Measurements from ENCODE around the gene ITPKC. TPM values are rescaled to one million over a fixed set of nuclear protein-coding genes. Genes with fewer than 3 reads are reported as not detected.
A peak's percentile ranks its signal among the peaks of the same experiment; 100 is the strongest.
"Not testable (repeated sequence)": the region's sequence is repeated elsewhere in the genome, so short reads cannot be mapped to it uniquely, and the experiment has no call there.

ITPKC gene
- total RNA-seq, 1 donor from 2014 or later, result 51.6 TPM

DNA sequence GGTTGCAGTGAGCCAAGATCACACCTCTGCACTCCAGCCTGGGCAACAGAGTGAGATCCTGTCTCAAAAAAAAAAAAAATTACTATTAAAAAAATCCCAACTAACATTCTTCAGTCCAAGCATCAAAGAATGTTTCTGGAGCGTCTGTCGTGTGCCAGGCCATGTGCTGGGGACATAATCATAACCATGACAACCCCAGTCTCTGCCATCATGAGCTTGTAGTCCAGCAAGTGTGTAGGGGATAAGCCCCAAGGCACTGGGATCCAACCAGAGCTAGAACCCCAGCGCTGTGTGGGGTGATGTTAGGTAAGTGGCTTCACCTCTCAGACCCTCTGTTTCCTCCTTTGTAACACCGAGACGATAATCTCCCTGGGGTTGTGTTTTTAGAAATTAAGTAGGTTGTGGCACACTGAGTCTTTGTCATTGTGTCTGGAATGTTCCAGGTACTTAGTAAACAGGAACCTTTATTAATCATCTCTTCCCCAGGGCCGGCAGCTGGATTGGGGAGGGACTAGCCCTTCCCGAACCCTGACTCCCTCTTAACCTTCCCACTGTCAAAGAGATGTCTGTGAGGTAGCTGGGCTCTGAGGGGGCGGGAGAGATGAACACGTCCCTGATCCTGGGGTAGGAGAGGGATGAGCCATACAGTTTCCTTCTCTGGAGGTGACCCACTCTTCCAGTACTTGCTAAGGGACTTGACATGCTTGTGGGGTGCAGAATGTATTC is 5.2 kb downstream of the ITPKC start:
- DNase-seq, result no peak
- TF ChIP-seq, protein P1, sequence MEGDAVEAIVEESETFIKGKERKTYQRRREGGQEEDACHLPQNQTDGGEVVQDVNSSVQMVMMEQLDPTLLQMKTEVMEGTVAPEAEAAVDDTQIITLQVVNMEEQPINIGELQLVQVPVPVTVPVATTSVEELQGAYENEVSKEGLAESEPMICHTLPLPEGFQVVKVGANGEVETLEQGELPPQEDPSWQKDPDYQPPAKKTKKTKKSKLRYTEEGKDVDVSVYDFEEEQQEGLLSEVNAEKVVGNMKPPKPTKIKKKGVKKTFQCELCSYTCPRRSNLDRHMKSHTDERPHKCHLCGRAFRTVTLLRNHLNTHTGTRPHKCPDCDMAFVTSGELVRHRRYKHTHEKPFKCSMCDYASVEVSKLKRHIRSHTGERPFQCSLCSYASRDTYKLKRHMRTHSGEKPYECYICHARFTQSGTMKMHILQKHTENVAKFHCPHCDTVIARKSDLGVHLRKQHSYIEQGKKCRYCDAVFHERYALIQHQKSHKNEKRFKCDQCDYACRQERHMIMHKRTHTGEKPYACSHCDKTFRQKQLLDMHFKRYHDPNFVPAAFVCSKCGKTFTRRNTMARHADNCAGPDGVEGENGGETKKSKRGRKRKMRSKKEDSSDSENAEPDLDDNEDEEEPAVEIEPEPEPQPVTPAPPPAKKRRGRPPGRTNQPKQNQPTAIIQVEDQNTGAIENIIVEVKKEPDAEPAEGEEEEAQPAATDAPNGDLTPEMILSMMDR (IDR thresholded peaks at IDR 0.05), result no peak
- Histone ChIP-seq H3K4me1 (peaks cover 45% of the 10 kb centered on the region), H3K36me3 (peaks cover 51% of the 10 kb centered on the region), H3K4me3 (peak overlapping the region; percentile 75), H3K27ac (peak overlapping the region; percentile 95), H3K27me3 (no peaks in the 10 kb centered on the region), H3K9me3 (no peaks in the 10 kb centered on the region)
- no peak for ATAC-seq
- intact Hi-C loops (cut with DNase I), result no loop called here

DNA sequence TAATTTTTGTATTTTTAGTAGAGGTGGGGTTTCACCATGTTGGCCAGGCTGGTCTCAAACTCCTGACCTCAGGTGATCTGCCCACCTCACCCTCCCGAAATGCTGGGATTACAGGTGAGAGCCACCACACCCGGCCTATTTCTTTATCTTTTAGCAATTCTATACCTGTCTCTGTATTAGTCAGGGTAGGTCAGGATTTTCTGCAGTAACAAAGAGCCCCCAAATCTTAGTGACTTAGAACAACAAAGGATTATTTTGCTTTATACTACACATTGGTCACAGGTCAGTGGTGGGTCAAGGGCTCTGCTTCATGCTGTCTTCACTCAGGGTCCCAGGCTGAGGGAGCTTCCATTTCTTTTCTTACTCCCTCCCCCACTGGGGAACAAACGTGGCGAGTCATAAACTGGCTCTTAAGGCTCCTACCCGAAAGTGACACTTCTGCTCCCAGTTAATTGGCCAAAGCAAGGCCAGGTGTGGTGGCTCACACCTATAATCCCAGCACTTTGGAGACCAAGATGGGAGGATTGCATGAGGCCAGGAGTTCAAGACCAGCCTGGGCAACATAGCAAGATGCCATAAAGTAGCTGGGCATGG is 6.8 kb downstream of the ITPKC start:
- Histone ChIP-seq H3K4me1 (peaks cover 45% of the 10 kb centered on the region), H3K9me3 (no peaks in the 10 kb centered on the region), H3K4me3 (no peak overlapping the region), H3K27ac (no peak overlapping the region), H3K36me3 (peaks cover 68% of the 10 kb centered on the region), H3K27me3 (no peaks in the 10 kb centered on the region)
- intact Hi-C loops (cut with DNase I), result no loop called here
- TF ChIP-seq, protein P1 (IDR thresholded peaks at IDR 0.05), result no peak
- DNase-seq (no peak), ATAC-seq (no peak)

DNA sequence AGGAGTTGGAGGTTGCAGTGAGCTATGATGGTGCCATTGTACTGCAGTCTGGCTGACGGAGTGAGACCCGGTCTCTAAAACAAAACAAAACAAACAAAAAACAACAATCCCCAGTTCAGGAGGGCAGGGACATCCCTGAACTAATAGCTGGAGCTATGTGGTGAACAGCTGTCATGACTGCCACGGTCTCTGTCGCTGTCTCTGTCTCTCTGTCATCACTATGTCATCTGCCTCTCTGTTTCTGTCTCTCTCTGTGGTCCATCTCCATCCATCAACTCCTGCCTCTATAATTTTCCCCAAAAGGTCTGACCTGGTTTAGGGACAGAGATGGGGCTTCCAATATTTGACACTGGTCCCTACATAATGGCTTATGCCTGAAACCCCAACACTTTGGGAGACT is 7.4 kb downstream of the ITPKC start:
- Histone ChIP-seq H3K27ac (no peak overlapping the region), H3K4me3 (no peak overlapping the region), H3K4me1 (peaks cover 45% of the 10 kb centered on the region), H3K27me3 (no peaks in the 10 kb centered on the region), H3K9me3 (no peaks in the 10 kb centered on the region), H3K36me3 (peaks cover 74% of the 10 kb centered on the region)
- no peak for DNase-seq
- ATAC-seq, result no peak
- intact Hi-C loops (cut with DNase I), result no loop called here
- TF ChIP-seq, protein P1 (IDR thresholded peaks at IDR 0.05), result no peak

DNA sequence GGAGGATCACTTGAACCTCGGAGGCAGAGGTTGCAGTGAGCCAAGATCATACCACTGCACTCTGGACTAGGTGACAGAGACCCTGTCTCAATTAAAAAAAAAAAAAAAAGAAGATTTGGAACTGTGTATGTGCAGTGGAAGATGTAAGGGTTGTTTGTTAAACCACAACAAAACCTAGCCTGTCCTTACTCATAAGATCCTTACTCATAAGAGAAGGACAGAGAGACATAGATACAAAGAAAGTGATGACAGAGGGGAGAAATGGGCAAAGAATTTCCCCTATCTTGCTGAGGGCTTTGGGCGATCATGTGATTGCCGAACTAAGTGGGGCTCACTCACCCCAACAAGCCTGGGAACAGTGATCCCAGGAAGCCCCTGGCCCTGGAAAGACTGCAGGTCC is 7.9 kb downstream of the ITPKC start:
- DNase-seq (no peak), ATAC-seq (no peak)
- Histone ChIP-seq H3K27ac (no peak overlapping the region), H3K36me3 (peaks cover 79% of the 10 kb centered on the region), H3K4me1 (peaks cover 40% of the 10 kb centered on the region), H3K9me3 (no peaks in the 10 kb centered on the region), H3K4me3 (no peak overlapping the region), H3K27me3 (no peaks in the 10 kb centered on the region)
- intact Hi-C loops (cut with DNase I), result no loop called here
- TF ChIP-seq, protein P1 (IDR thresholded peaks at IDR 0.05), result no peak

DNA sequence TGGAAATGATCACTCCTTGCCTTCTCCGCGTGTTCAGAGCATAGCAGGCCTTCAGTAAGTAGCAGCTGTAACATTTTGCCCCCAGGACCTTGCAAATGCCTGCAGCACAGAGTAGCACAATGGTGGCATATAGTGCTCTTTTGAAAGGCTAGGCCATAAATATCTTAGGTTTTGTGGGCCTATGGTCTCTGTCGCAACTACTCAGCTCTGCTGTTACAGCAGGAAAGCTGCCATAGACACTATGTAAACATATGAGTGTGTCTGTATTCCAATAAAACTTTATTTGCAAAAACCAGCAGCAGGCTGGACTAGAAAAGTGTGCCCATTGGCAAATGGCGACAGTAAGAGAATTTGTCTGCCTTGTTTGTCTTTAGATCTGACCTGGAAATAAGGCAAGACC is 9.4 kb downstream of the ITPKC start:
- TF ChIP-seq, protein P1 (IDR thresholded peaks at IDR 0.05), result no peak
- Histone ChIP-seq H3K9me3 (no peaks in the 10 kb centered on the region), H3K27me3 (no peaks in the 10 kb centered on the region), H3K27ac (no peak overlapping the region), H3K4me3 (no peak overlapping the region), H3K36me3 (peaks cover 93% of the 10 kb centered on the region), H3K4me1 (peaks cover 30% of the 10 kb centered on the region)
- ATAC-seq, result no peak
- DNase-seq, result no peak
- intact Hi-C loops (cut with DNase I), result no loop called here

DNA sequence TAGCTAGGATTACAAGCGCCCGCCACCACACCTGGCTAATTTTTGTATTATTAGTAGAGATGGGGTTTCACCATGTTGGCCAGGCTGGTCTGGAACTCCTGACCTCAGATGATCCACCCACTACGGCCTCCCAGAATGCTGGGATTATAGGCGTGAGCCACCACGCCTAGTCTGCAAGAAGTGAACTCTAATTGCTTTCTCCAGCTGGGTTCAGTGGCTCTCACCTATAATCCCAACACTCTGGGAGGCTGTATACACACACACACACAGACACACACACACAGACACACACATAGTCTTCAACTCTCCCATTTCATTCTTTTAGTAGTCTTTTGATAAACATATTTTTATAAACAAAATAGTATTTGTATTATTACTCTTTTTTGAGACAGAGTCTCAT is 13.2 kb downstream of the ITPKC start:
- H3K27ac ChIP-seq; DNase-seq; ATAC-seq; H3K4me1 ChIP-seq; H3K27me3 ChIP-seq; H3K9me3 ChIP-seq; H3K4me3 ChIP-seq; intact Hi-C loops (cut with DNase I): not testable (repeated sequence)
- H3K36me3 ChIP-seq, result peaks cover 99% of the 10 kb centered on the region

DNA sequence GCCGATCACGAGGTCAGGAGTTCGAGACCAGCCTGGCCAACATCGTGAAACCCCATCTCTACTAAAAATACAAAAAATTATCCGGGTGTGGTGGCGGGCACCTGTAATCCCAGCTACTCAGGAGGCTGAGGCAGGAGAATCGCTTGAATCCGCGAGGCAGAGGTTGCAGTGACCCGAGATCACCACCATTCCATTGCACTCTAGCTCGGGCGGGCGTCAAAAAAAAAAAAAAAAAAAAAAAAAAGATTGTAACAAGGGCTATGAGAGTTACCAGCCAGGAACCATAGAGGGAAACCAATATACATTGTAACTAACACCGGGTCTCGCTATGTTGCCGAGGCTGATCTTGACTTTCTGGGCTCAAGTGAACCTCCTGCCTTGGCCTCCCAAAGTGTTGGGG is 15.4 kb downstream of the ITPKC start:
- ATAC-seq; H3K4me1 ChIP-seq; H3K9me3 ChIP-seq; H3K4me3 ChIP-seq; intact Hi-C loops (cut with DNase I); H3K27ac ChIP-seq; H3K27me3 ChIP-seq; DNase-seq: not testable (repeated sequence)
- H3K36me3 ChIP-seq, result peaks cover 100% of the 10 kb centered on the region
